ENCODE measurements around the gene MAMDC4. TPM values are rescaled to one million over a fixed set of nuclear protein-coding genes. Genes with fewer than 3 reads are reported as not detected.

MAMDC4 gene
- polyA plus RNA-seq, 1 experiment, result 0.63 TPM

DNA sequence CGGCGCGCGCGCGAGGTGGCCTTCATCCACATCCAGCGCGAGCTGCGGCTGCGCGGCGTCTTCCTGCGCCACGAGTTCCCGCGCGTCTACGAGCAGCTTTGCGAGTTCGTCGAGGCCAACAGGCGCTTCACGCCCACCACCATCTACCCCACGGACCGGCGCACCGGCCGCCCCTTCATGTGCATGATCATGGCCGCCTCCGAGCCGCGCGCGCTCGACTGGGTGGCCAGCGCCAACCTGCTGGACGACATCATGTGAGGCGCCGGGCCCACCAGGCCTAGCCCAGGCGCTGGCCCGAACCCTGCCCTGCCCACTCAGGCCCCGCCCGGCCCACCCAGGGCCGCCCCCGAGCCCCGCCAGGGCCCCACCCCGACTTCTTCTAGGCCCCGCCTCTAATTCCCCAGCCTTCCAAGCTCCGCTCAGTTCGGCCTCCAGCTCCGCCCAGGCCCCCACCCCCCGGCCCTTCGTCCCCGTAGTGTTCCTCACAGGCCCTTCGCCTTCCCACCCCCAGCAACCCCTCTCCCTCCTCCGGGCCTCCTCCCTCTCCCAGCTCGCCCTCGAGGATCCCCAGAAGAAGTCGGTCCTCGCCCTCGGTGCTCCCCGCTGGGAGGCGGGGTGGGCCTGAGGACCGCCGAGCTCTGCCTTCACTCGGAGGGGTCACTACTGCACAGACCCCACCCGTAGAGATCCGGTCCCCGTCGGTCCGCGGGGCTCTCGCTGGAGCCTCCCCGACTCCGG is 4.9 kb upstream of the MAMDC4 start:
- DNase-seq (ENCODE audit: low read depth, low spot score), result no peak
- POLR2A ChIA-PET, result interaction anchor here (0.6 to 1.0 kb wide), 2 partner anchors 135 to 462 kb away, joined by 3 read pairs; no protein-coding TSS in a partner anchor

DNA sequence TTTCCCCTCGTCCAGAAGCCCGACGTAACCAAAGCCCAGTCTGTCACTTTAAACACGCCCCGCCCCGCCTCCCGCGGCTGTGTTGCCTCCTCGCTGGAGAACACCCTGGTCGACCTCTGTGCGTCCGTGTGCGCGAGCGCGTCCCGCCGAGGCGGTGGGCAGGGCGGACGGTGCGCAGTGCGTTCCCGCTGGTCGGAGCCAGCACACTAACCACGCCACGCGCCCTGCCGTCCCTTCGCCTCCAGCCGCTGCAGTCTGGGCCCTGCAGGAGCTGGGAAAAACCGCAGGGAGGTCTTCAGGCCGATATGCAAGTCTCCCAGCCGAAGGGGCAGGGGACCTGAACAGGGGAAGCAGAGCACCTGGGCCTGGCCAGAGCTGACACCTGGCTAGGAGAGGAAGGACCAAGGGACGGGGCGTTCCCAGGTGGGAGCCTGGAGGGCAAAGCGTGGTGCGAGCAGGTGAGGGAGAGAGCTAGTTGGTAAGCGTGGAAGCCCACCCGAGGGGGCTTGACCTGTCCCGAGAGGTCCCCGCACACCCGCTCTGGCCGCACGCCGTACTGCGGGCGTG is 4.2 kb upstream of the MAMDC4 start:
- DNase-seq (ENCODE audit: low read depth, low spot score), result peak; percentile 49
- TF ChIP-seq, protein P1, sequence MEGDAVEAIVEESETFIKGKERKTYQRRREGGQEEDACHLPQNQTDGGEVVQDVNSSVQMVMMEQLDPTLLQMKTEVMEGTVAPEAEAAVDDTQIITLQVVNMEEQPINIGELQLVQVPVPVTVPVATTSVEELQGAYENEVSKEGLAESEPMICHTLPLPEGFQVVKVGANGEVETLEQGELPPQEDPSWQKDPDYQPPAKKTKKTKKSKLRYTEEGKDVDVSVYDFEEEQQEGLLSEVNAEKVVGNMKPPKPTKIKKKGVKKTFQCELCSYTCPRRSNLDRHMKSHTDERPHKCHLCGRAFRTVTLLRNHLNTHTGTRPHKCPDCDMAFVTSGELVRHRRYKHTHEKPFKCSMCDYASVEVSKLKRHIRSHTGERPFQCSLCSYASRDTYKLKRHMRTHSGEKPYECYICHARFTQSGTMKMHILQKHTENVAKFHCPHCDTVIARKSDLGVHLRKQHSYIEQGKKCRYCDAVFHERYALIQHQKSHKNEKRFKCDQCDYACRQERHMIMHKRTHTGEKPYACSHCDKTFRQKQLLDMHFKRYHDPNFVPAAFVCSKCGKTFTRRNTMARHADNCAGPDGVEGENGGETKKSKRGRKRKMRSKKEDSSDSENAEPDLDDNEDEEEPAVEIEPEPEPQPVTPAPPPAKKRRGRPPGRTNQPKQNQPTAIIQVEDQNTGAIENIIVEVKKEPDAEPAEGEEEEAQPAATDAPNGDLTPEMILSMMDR (IDR thresholded peaks at IDR 0.05; ENCODE audit: low read depth, low read length), result no peak
- peaks cover 21% of the 10 kb centered on the region for H3K27me3 ChIP-seq (ENCODE audit: control insufficient read depth, insufficient read depth, low read length)
- POLR2A ChIA-PET, result interaction anchor here (0.6 to 0.9 kb wide), 3 partner anchors 8 to 462 kb away, joined by 3 read pairs; no protein-coding TSS in a partner anchor
- no peak overlapping the region for H3K27ac ChIP-seq (ENCODE audit: low read depth, low read length)
- H3K9me3 ChIP-seq (ENCODE audit: control insufficient read depth, insufficient read depth, low read length), result peaks cover 9% of the 10 kb centered on the region
- CTCF ChIA-PET, result no interaction called here
- peak overlapping the region; percentile 85 for H3K4me3 ChIP-seq (ENCODE audit: low read depth, low read length)

More for the DNA sequence above, 4.9 kb upstream of the MAMDC4 start:
- Histone ChIP-seq H3K27ac (ENCODE audit: low read depth, low read length) (peak overlapping the region; percentile 31), H3K4me3 (ENCODE audit: low read depth, low read length) (peak overlapping the region; percentile 85), H3K9me3 (ENCODE audit: control insufficient read depth, insufficient read depth, low read length) (peaks cover 9% of the 10 kb centered on the region), H3K27me3 (ENCODE audit: control insufficient read depth, insufficient read depth, low read length) (peaks cover 21% of the 10 kb centered on the region)
- TF ChIP-seq, protein P1 (IDR thresholded peaks at IDR 0.05; ENCODE audit: low read depth, low read length), result no peak
- CTCF ChIA-PET, result no interaction called here

DNA sequence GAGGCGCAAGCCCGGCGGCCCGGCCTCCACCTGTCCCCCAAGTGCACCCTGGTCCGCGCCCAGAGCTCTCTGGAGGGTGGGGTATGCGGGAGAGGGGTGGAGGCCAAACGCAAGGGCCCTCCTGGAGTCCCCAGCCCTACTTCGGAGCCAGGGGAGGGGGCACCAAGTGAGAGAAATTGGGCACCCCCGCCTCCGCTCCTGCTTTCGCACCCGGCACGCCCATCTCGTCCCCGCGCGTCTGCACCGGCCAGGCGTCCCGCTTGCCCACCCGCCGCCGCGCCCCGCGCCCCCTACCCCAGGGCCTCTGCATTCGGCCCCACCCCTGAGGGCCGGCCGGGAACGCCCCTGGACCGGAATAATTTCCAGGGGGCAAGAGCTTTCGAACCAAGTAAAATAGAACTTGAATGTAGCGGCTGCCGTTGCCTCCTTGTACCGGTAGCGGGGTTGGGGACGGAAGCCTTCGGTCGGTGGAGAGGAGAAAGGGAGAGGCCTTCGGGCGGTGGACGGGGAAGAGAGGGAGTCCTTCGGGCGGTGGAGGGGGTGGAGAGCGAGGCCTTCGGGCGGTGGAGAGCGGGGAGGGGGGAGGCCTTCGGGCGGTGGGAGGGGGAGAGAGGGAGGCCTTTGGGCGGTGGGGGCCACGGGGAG is 3.6 kb upstream of the MAMDC4 start:
- Histone ChIP-seq H3K27me3 (ENCODE audit: control insufficient read depth, insufficient read depth, low read length) (peaks cover 21% of the 10 kb centered on the region), H3K9me3 (ENCODE audit: control insufficient read depth, insufficient read depth, low read length) (peaks cover 9% of the 10 kb centered on the region), H3K27ac (ENCODE audit: low read depth, low read length) (peak overlapping the region; percentile 90), H3K4me3 (ENCODE audit: low read depth, low read length) (peak overlapping the region; percentile 85)
- DNase-seq (ENCODE audit: low read depth, low spot score), result no peak
- TF ChIP-seq, protein P1 (IDR thresholded peaks at IDR 0.05; ENCODE audit: low read depth, low read length), result no peak
- CTCF ChIA-PET, result no interaction called here
- POLR2A ChIA-PET, result interaction anchor here (0.5 to 0.9 kb wide), 3 partner anchors 8 to 37 kb away, joined by 3 to 4 read pairs (median 3); no protein-coding TSS in a partner anchor

DNA sequence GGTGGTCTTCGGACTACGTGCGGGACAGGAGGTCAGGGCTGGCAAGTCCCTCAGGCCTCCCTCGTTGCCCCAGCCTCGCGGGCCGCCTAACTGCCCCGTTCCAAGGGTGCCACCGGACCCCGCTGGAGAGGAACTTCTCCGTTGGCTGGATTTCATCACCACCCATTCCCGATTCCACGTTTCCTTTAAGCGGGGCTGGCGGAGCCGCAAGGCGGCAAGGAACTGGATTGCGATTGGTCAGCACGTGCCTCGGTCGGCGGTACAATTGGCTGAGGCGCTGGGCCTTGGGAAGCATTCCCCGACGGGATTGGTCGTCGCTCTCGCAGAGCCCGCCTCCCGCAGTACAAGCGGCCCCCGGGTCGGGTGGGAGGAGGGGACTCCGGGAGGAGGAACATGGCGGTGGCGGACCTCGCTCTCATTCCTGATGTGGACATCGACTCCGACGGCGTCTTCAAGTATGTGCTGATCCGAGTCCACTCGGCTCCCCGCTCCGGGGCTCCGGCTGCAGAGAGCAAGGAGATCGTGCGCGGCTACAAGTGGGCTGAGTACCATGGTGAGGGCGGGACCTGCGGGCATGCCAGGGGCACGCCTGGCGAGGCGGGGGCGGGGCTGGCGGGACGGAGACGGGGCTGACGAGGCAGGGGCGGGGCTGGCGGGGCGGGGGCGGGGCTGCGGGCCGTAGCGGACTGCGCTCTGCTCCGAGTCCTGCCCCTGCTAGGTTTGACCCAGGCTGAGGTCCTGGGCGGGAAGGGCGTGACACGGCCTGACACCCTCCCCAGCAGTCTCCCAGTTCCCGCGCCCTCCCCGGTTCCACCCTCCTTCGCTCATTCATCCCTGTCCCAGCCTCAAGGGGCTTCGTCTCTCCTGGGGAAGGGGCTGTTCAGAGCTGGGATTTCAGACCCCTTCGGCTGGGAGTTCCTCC is 2.8 kb upstream of the MAMDC4 start, which contains the start of gene PHPT1:
Gene PHPT1, plus strand, starts transcription at position 372 of the 922 bp plus-strand sequence. Its CDS starts 22 bp downstream, at position 394.
- DNase-seq (ENCODE audit: low read depth, low spot score), result peak; percentile 98
- H3K9me3 ChIP-seq (ENCODE audit: control insufficient read depth, insufficient read depth, low read length), result peaks cover 9% of the 10 kb centered on the region
- ChIA-PET CTCF (no interaction called here), POLR2A (interaction anchor here (0.5 to 0.9 kb wide), 2 partner anchors 13 to 38 kb away, joined by 3 to 4 read pairs; no protein-coding TSS in a partner anchor)
- H3K27me3 ChIP-seq (ENCODE audit: control insufficient read depth, insufficient read depth, low read length), result peaks cover 16% of the 10 kb centered on the region
- TF ChIP-seq, protein P1 (IDR thresholded peaks at IDR 0.05; ENCODE audit: low read depth, low read length), result no peak
- H3K4me3 ChIP-seq (ENCODE audit: low read depth, low read length), result peak within 1 kb of the TSS; percentile 85
- H3K27ac ChIP-seq (ENCODE audit: low read depth, low read length), result peak within 1 kb of the TSS; percentile 90
